ENCODE data around the gene RPLP2. TPM values are rescaled to one million over a fixed set of nuclear protein-coding genes. Genes with fewer than 3 reads are reported as not detected.

Gene RPLP2
- total and polyA plus RNA-seq, 2 donors (not counting 1 experiment from before 2014, with no cell fraction given), result 525 to 3,947 TPM

- Histone ChIP-seq H3K4me3 (ENCODE audit: control extremely low read depth in 1 of 5, extremely low read depth in 1 of 5, insufficient read depth in 1 of 5, low read depth in 2 of 5, low read length in 4 of 5) (no peak overlapping the region), H2AFZ (ENCODE audit: insufficient read depth, low read depth, low read length, poor library complexity, severe bottlenecking) (no peak overlapping the region), H3K27me3 (replicated peaks in 1 of 4; ENCODE audit: control extremely low read depth in 1 of 4, control insufficient read depth in 3 of 4, insufficient read depth in 4 of 4, low read length in 3 of 4) (no peaks in the 10 kb centered on the region), H3K9ac (ENCODE audit: low read length) (no peak overlapping the region), H3K27ac (ENCODE audit: low read length in 2 of 2) (no peak overlapping the region), H3K4me2 (replicated peaks; ENCODE audit: low read depth, low read length, poor library complexity, severe bottlenecking) (no peak overlapping the region), H4K20me1 (ENCODE audit: control insufficient read depth, insufficient read depth, low read length, poor library complexity, severe bottlenecking) (peaks cover 17% of the 10 kb centered on the region), H3K9me3 (ENCODE audit: control extremely low read depth in 1 of 3, control insufficient read depth in 2 of 3, insufficient read depth in 1 of 3, low read length in 2 of 3) (no peaks in the 10 kb centered on the region), H3K36me3 (replicated peaks in 1 of 2; ENCODE audit: control extremely low read depth in 1 of 2, control insufficient read depth in 1 of 2, extremely low read depth in 1 of 2, insufficient read depth in 2 of 2, low read length in 1 of 2) (peaks cover 0 to 47% of the 10 kb centered on the region in 2 experiments), H3K4me1 (ENCODE audit: control insufficient read depth in 2 of 2, insufficient read depth in 2 of 2, low read length in 2 of 2) (no peaks in the 10 kb centered on the region), H3K79me2 (ENCODE audit: control insufficient read depth, insufficient read depth, low read length) (no peaks in the 10 kb centered on the region)
- peaks cover 2% of the 10 kb centered on the region for H3K4me1 Mint-ChIP-seq
- WGBS (ENCODE audit: insufficient coverage), result 92% methylated on average over 5 of the region's 11 CpGs
- ChIA-PET POLR2A (no interaction called here), CTCF (interaction anchor here (0.7 to 3.4 kb wide), 4 partner anchors 19 to 211 kb away, joined by 3 to 16 read pairs (median 6); partner anchors contain the start of gene TALDO1)
- no peak for DNase-seq
- ATAC-seq (ENCODE audit: low read depth), result no peak
- TF ChIP-seq EZH2 (IDR thresholded peaks at IDR 0.05; ENCODE audit: borderline replicate concordance, insufficient read depth, low read depth, low read length, poor library complexity, severe bottlenecking), result no peak
- TF ChIP-seq CTCF (IDR thresholded peaks at IDR 0.05), result no peak
- no peak overlapping the region for H3K27ac Mint-ChIP-seq
- H3K4me3 Mint-ChIP-seq, result no peak overlapping the region
- no peaks in the 10 kb centered on the region for H3K9me3 Mint-ChIP-seq (ENCODE audit: insufficient read depth)
- no peaks in the 10 kb centered on the region for H3K27me3 Mint-ChIP-seq
- intact Hi-C loops (cut with micrococcal nuclease), result no loop called here
Observed at GRCh38 chr11:766106-766935, 43.4 kb upstream of the RPLP2 start.

- Mint-ChIP-seq H3K27ac (no peak overlapping the region), H3K4me3 (no peak overlapping the region), H3K4me1 (peaks cover 2% of the 10 kb centered on the region), H3K27me3 (no peaks in the 10 kb centered on the region), H3K9me3 (ENCODE audit: insufficient read depth) (no peaks in the 10 kb centered on the region)
- CTCF ChIA-PET, result interaction anchor here (1.1 to 3.1 kb wide), 2 partner anchors 102 to 105 kb away, joined by 3 to 8 read pairs; no protein-coding TSS in a partner anchor
- Histone ChIP-seq H3K27me3 (replicated peaks in 1 of 4; ENCODE audit: control extremely low read depth in 1 of 4, control insufficient read depth in 3 of 4, insufficient read depth in 4 of 4, low read length in 3 of 4) (no peaks in the 10 kb centered on the region), H3K4me1 (ENCODE audit: control insufficient read depth in 2 of 2, insufficient read depth in 2 of 2, low read length in 2 of 2) (no peaks in the 10 kb centered on the region), H3K9me3 (ENCODE audit: control extremely low read depth in 1 of 3, control insufficient read depth in 2 of 3, insufficient read depth in 1 of 3, low read length in 2 of 3) (no peaks in the 10 kb centered on the region), H3K4me2 (replicated peaks; ENCODE audit: low read depth, low read length, poor library complexity, severe bottlenecking) (no peak overlapping the region), H4K20me1 (ENCODE audit: control insufficient read depth, insufficient read depth, low read length, poor library complexity, severe bottlenecking) (peaks cover 17% of the 10 kb centered on the region), H3K4me3 (ENCODE audit: control extremely low read depth in 1 of 5, extremely low read depth in 1 of 5, insufficient read depth in 1 of 5, low read depth in 2 of 5, low read length in 4 of 5) (no peak overlapping the region), H2AFZ (ENCODE audit: insufficient read depth, low read depth, low read length, poor library complexity, severe bottlenecking) (no peak overlapping the region), H3K9ac (ENCODE audit: low read length) (no peak overlapping the region), H3K27ac (ENCODE audit: low read length in 2 of 2) (no peak overlapping the region), H3K79me2 (ENCODE audit: control insufficient read depth, insufficient read depth, low read length) (no peaks in the 10 kb centered on the region), H3K36me3 (replicated peaks in 1 of 2; ENCODE audit: control extremely low read depth in 1 of 2, control insufficient read depth in 1 of 2, extremely low read depth in 1 of 2, insufficient read depth in 2 of 2, low read length in 1 of 2) (peaks cover 0 to 43% of the 10 kb centered on the region in 2 experiments)
- intact Hi-C loops (cut with micrococcal nuclease), result no loop called here
- ATAC-seq (ENCODE audit: low read depth), result no peak
- TF ChIP-seq EZH2 (IDR thresholded peaks at IDR 0.05; ENCODE audit: borderline replicate concordance, insufficient read depth, low read depth, low read length, poor library complexity, severe bottlenecking), result no peak
- 100% methylated on average over 1 of the region's 2 CpGs for WGBS (ENCODE audit: insufficient coverage)
- POLR2A ChIA-PET, result no interaction called here
- no peak for DNase-seq
Observed at GRCh38 chr11:766936-767210, 42.9 kb upstream of the RPLP2 start.
